HepG2 (cell line): ENCODE results near the gene ZFHX3. TPM values are rescaled to one million over a fixed set of nuclear protein-coding genes. Genes with fewer than 3 reads are reported as not detected.

ENCODE experiments used
- CEBPB ChIP-seq: IDR thresholded peaks from 2 replicates; pipeline ENCODE4 v1.6.1; 2011; ENCODE audit warnings: low read depth, low read length, improper control_type of control experiment, borderline replicate concordance
- EHMT2 ChIP-seq: fragments of 200-600 bp; sonication (generic); IDR thresholded peaks from 2 replicates; pipeline ENCODE4 v1.7.0; 2017; ENCODE audit warnings: antibody characterized with exemption, low read depth, low read length, borderline replicate concordance
- ELF3 ChIP-seq: IDR thresholded peaks from 2 replicates; pipeline ENCODE4 v1.6.1; 2016; ENCODE audit warnings: missing genetic modification reagents, missing compliant biosample characterization
- HDAC1 ChIP-seq: sonication (generic); formaldehyde crosslinking; IDR thresholded peaks from 2 replicates; pipeline ENCODE4 v1.5.1; 2020; ENCODE audit warnings: mild to moderate bottlenecking, missing genetic modification reagents
- HHEX ChIP-seq: IDR thresholded peaks from 2 replicates; pipeline ENCODE4 v1.6.1; 2016; ENCODE audit warnings: control low read depth
- HNF4G ChIP-seq, 2 experiments: sonication (generic) in 1 of 2; formaldehyde crosslinking in 1 of 2; IDR thresholded peaks; 2 replicates each; pipeline versions ENCODE4 v1.4.0 to v1.6.1; 2011 to 2020; ENCODE audit warnings: borderline replicate concordance in 2 of 2, low read depth in 2 of 2, mild to moderate bottlenecking in 2 of 2, low read length in 1 of 2, missing genetic modification reagents in 1 of 2, moderate library complexity in 1 of 2
- NBN ChIP-seq: fragments of 450-650 bp; conservative IDR thresholded peaks from 2 replicates; pipeline ENCODE4 v1.6.1; 2017
- NR2C2 ChIP-seq: sonication (generic); formaldehyde crosslinking; IDR thresholded peaks from 2 replicates; pipeline ENCODE4 v1.4.0; 2020; ENCODE audit warnings: missing genetic modification reagents, mild to moderate bottlenecking, moderate library complexity, borderline replicate concordance
- PHF8 ChIP-seq: sonication (generic); formaldehyde crosslinking; IDR thresholded peaks from 2 replicates; pipeline ENCODE4 v1.5.0; 2020; ENCODE audit warnings: missing genetic modification reagents
- POGZ ChIP-seq: sonication (generic); formaldehyde crosslinking; IDR thresholded peaks from 2 replicates; pipeline ENCODE4 v1.4.0; 2020; ENCODE audit warnings: mild to moderate bottlenecking, missing genetic modification reagents
- PPARG ChIP-seq: conservative IDR thresholded peaks from 2 replicates; pipeline ENCODE4 v1.6.1; 2016; ENCODE audit warnings: missing biosample characterization, missing genetic modification reagents
- SCMH1 ChIP-seq: sonication (generic); formaldehyde crosslinking; IDR thresholded peaks from 2 replicates; pipeline ENCODE4 v1.9.0; 2021; ENCODE audit warnings: missing genetic modification reagents, mild to moderate bottlenecking, borderline replicate concordance
- SMAD3 ChIP-seq: sonication (generic); formaldehyde crosslinking; IDR thresholded peaks from 2 replicates; pipeline ENCODE4 v1.4.0; 2020; ENCODE audit warnings: missing genetic modification reagents
- TCF7 ChIP-seq: sonication (generic); IDR thresholded peaks from 2 replicates; pipeline ENCODE4 v1.6.1; 2016; ENCODE audit warnings: antibody characterized with exemption, low read depth
- ZBTB43 ChIP-seq: sonication (generic); formaldehyde crosslinking; conservative IDR thresholded peaks from 2 replicates; pipeline ENCODE4 v1.4.0; 2020; ENCODE audit warnings: missing genetic modification reagents
- ZKSCAN8 ChIP-seq: IDR thresholded peaks from 2 replicates; pipeline ENCODE4 v1.6.1; 2016; ENCODE audit warnings: borderline replicate concordance, missing genetic modification reagents, missing compliant biosample characterization
- ZMAT3 ChIP-seq: sonication (generic); formaldehyde crosslinking; conservative IDR thresholded peaks from 2 replicates; pipeline ENCODE4 v1.7.0; 2021; ENCODE audit warnings: missing genetic modification reagents
- ZNF431 ChIP-seq: sonication (generic); formaldehyde crosslinking; IDR thresholded peaks from 2 replicates; pipeline ENCODE4 v1.9.0; 2022; ENCODE audit warnings: missing genetic modification reagents, low read depth, mild to moderate bottlenecking, borderline replicate concordance
- ZNF597 ChIP-seq: sonication (generic); formaldehyde crosslinking; IDR thresholded peaks from 2 replicates; pipeline ENCODE4 v1.5.0; 2020; ENCODE audit warnings: missing genetic modification reagents
- ZNF713 ChIP-seq: sonication (generic); formaldehyde crosslinking; IDR thresholded peaks from 2 replicates; pipeline ENCODE4 v1.4.0; 2020; ENCODE audit warnings: mild to moderate bottlenecking, missing genetic modification reagents
- ZNF839 ChIP-seq: sonication (generic); formaldehyde crosslinking; IDR thresholded peaks from 2 replicates; pipeline ENCODE4 v1.4.0; 2020; ENCODE audit warnings: missing genetic modification reagents, mild to moderate bottlenecking, borderline replicate concordance
- ZSCAN29 ChIP-seq: sonication (generic); formaldehyde crosslinking; conservative IDR thresholded peaks from 2 replicates; pipeline ENCODE4 v1.4.0; 2020; ENCODE audit warnings: mild to moderate bottlenecking, missing genetic modification reagents
- polyA plus RNA-seq, 8 experiments: library from polyadenylated mRNA; depleted of rRNA in 3 of 8; stranded (reverse) in 7 of 8; unstranded in 1 of 8; fragments of >200 nt; fragmentation: Illumina TruSeq in 4 of 8; extraction: Trizol in 4 of 8; gene quantifications; 2 replicates each; pipeline versions ENCODE4 v1.2.1 to v1.2.3, GENCODE V29; 2011 to 2016; ENCODE audit warnings: low read depth in 4 of 8, missing spikeins in 1 of 8, mixed read lengths in 1 of 8; ENCODE audit not compliant: insufficient read depth in 1 of 8
- total RNA-seq, 5 experiments: library from RNA; depleted of rRNA; stranded (reverse); fragments of >200 nt; fragmentation: Illumina TruSeq; extraction: Trizol; gene quantifications; 2 replicates each; pipeline ENCODE4 v1.2.3, GENCODE V29; 2016; ENCODE audit warnings: low read depth in 1 of 5
- TF ChIP-seq, protein P1 (sequence below): sonication (generic); formaldehyde crosslinking; IDR thresholded peaks from 2 replicates; pipeline ENCODE4 v1.4.0; 2020; ENCODE audit warnings: missing genetic modification reagents
- TF ChIP-seq, protein P2 (sequence below): sonication (generic); formaldehyde crosslinking; IDR thresholded peaks from 2 replicates; pipeline ENCODE4 v1.5.1; 2020; ENCODE audit warnings: mild to moderate bottlenecking, moderate library complexity, missing genetic modification reagents

The ZFHX3 gene
- total and polyA plus RNA-seq, 2 of the 13 experiments (the other 11 are each of a cell fraction or from before 2014, with no cell fraction given), result 5.0 to 6.0 TPM

DNA sequence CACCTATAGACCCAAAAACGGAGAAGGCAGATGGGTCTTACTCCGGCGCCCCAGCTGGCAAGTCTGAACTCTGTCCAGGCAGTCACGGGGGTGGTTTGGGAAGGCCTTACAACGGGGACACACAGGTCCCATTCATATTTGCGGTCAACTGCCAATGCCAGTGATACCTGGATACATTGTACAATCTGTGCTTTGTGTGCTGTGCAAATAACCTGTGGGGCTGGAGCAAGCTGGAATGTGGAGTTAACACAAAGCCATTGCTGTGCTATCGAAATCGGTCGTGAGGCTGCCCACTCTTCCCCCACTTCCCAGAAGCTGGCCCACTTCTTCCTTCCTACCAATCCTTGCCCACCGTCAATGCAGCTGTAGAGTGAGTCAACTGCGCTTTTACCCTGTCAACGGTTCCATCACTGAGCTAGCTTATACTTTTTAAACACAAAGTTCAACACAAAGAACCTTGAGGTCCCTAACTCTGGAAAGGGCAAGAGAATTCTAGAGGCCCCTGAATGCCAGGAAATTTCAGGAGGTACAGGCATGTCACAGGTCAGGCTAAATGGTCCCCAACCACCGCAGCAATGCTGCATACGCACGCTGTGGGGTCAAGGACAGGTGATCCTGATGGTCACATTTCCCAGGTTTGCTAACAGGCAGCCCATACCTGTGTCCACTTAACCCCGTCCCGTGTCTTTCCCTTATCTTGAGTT lies 122.8 kb downstream of the ZFHX3 start (continued):
- TF ChIP-seq ZNF431 (CRISPR knock-in tag) (peak; percentile 20; the same call in 1 of the 2 replicates), ZBTB43 (CRISPR knock-in tag) (peak; percentile 71), CEBPB (peak; percentile 78), POGZ (CRISPR knock-in tag) (peak; percentile 84), ZNF597 (CRISPR knock-in tag) (no peak), ZNF713 (CRISPR knock-in tag) (no peak; the same call in 1 of the 2 replicates), PPARG (CRISPR knock-in tag) (peak; percentile 5; the same call in 1 of the 2 replicates), PHF8 (CRISPR knock-in tag) (peak; percentile 28), ELF3 (CRISPR knock-in tag) (peak; percentile 79), SMAD3 (peak; percentile 41; the same call in 1 of the 2 replicates), HNF4G (IDR thresholded peaks at IDR 0.05; ENCODE audit: borderline replicate concordance, low read depth, low read length) (peak; percentile 63), HNF4G (CRISPR knock-in tag; IDR thresholded peaks at IDR 0.05; ENCODE audit: borderline replicate concordance, low read depth) (no peak), EHMT2 (no peak; the same call in 1 of the 2 replicates), SCMH1 (no peak), TCF7 (peak; percentile 67), ZKSCAN8 (0 out of 2 replicates have a peak, but pooled peaks have one; percentile 35), ZMAT3 (no peak), ZSCAN29 (CRISPR knock-in tag) (peak; percentile 87; the same call in 1 of the 2 replicates), NR2C2 (CRISPR knock-in tag) (peak; percentile 92), HDAC1 (CRISPR knock-in tag) (peak; percentile 68), HHEX (CRISPR knock-in tag) (peak; percentile 64), NBN (no peak), ZNF839 (CRISPR knock-in tag) (no peak)
- TF ChIP-seq, protein P1, sequence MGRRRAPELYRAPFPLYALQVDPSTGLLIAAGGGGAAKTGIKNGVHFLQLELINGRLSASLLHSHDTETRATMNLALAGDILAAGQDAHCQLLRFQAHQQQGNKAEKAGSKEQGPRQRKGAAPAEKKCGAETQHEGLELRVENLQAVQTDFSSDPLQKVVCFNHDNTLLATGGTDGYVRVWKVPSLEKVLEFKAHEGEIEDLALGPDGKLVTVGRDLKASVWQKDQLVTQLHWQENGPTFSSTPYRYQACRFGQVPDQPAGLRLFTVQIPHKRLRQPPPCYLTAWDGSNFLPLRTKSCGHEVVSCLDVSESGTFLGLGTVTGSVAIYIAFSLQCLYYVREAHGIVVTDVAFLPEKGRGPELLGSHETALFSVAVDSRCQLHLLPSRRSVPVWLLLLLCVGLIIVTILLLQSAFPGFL, result no peak
- TF ChIP-seq, protein P2, sequence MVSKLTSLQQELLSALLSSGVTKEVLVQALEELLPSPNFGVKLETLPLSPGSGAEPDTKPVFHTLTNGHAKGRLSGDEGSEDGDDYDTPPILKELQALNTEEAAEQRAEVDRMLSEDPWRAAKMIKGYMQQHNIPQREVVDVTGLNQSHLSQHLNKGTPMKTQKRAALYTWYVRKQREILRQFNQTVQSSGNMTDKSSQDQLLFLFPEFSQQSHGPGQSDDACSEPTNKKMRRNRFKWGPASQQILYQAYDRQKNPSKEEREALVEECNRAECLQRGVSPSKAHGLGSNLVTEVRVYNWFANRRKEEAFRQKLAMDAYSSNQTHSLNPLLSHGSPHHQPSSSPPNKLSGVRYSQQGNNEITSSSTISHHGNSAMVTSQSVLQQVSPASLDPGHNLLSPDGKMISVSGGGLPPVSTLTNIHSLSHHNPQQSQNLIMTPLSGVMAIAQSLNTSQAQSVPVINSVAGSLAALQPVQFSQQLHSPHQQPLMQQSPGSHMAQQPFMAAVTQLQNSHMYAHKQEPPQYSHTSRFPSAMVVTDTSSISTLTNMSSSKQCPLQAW, result no peak; the same call in 1 of the 2 replicates
